Measurements from ENCODE around the gene CRTAP. TPM values are rescaled to one million over a fixed set of nuclear protein-coding genes. Genes with fewer than 3 reads are reported as not detected.
"Not testable (repeated sequence)": the region's sequence is repeated elsewhere in the genome, so short reads cannot be mapped to it uniquely, and the experiment has no call there.

CRTAP gene
- total RNA-seq, 1 donor from 2014 or later, result 155 TPM

- peak; percentile 58 for DNase-seq (ENCODE audit: low read depth)
Measured at GRCh38 chr3:33173103-33173502, 59.3 kb downstream of the CRTAP start.

DNA sequence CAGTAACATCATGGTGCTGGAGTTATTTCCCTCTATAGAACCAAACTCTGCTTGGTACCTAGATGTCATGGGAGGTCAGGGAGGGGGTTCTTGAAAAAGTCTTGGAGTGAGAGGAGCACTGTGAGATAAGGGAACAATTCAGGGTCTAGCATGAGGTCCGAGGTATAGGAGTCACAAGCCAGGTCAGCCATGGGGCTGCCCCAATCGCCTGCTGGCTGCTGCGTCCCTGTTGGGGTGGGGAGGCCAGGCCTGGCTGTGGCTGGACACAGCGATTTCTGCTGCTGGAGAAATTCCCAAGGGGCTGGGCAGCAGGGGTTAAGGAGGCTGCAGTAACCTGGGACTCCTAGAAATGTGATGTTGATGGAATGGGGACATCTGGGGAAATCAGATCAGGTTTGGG lies 59.9 kb downstream of the CRTAP start:
- DNase-seq (ENCODE audit: low read depth), result no peak

GRCh38 chr3:33174095-33174494 lies 60.3 kb downstream of the CRTAP start:
- DNase-seq (ENCODE audit: low read depth), result no peak

DNA sequence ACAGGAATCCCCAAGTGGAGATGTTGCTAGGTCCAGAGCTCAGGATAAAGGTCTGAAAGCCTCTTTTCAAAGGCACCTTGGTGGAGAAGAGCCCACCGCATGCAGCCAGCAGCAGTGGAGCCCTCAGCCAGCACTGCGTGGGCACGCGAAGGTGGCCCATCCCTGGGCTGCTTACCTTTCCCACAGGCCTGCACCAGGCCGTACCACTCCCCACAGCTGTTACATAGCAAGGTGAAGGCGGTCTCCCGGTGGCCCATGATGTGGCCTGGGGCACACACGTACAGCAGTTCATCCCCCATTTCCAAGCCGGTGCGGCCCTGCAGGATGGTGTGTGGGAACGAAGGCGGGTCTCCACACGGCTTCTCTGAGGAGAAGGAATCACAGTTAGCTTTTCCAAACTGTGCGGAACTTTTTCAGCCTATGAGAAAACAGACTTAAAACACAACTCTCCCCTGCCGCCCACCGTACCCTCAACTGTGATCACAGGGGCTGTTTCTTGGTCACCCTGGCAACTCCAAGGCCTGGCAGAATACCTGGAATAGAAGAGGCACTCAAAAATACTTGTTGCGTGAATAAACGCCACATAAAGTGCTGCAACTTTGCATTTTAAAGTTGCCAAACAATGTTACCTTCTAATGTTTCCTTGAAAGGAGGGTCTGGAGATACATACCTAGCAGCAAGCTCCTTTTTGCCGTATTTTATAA lies 61.0 kb downstream of the CRTAP start:
- DNase-seq (ENCODE audit: low read depth), result no peak

DNA sequence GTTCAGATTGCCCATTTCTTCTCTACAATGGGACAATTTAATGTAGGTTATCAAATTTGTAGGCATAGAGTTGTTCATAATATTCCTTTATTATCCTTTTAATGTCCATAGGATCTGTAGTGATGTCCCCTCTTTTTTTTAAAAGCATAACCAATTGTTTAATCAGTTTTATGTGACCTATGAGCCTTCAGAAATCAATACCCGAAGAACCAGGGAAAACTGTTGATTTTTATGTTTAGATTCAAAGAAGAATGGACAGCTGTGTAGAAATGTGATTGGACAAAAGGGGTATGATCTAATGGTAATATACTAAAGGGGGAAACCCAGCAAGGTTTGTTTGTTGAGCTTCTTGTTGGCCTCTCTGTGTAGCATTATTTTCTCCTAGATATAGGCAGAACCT lies 65.3 kb downstream of the CRTAP start:
- DNase-seq (ENCODE audit: low read depth), result no peak

DNA sequence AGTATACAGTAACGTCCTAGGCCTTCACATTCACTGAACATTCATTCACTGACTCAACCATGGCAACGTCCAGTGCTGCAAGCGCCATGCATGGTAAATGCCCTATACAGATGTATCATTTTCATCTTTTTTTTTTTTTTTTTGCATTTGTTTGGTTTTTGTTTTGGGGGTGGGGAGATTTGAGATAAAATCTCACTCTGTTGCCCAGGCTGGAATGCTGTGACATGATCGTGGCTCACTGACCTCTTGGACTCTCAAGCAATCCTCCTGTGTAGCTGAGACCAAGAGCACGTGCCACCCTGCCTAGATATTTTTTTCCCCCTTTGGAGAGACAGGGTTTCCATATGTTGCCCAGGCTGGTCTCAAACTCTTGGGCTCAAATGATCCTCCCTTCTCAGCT lies 67.4 kb downstream of the CRTAP start:
- no peak for DNase-seq (ENCODE audit: low read depth)

- DNase-seq (ENCODE audit: low read depth), result not testable (repeated sequence)
Measured at GRCh38 chr3:33181641-33182040, 67.8 kb downstream of the CRTAP start.

DNA sequence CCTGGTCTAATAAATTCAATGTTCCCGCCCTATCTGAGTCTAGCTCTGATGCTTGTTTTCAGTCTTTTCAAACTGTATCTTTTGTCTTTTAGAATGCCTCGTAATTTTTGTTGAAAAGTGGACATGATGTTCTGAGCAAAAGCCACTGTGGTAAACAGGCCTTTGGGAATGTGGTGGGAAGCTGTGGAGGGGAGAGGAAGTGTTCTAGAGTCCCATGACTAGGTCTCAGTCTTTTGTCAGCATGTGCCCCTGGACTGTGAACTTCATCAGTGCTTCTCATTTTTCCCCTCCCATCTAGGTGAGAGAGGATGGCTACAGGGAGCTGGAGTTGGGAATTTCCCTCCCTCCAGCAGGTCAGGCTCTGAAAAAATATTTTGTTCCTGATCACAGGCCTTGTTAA lies 71.0 kb downstream of the CRTAP start:
- DNase-seq (ENCODE audit: low read depth), result peak; percentile 41

DNA sequence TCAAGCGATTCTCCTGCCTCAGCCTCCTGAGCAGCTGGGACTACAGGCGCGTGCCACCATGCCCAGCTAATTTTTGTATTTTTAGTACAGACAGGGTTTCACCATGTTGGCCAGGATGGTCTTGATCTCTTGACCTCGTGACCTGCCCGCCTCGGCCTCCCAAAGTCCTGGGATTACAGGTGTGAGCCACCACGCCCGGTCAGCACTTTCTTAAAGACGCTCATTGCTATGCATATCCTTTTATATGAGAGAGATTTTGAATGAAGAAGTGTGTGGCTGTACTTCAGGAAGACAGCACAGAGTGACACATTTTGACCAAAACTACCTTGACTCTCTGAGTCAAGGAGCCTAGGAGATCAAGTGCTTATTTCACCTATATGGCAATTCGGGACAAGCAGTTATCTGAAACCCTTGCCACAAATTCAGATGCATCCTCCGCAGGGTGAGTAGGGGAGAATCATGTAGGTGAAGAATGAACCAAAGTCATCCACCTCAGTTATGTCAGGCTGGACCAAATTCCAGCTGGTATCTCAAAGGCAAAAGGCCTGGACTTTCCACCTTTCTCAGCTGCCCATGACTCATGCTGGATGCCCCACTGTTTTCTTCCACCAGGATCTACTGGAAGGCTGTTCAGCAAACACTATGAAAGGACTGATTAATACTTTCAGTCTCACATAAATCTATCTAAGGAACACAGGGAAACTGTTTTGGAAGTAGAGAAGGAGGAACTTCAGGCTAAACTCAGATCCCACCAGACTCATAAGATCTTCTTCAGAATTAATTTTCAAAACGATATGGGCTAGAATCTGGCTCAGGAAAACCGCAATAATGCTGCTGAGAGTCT lies 72.9 kb downstream of the CRTAP start:
- DNase-seq (ENCODE audit: low read depth), result peak; percentile 60

- DNase-seq (ENCODE audit: low read depth), result no peak
Measured at GRCh38 chr3:33187368-33187634, 73.5 kb downstream of the CRTAP start.

DNA sequence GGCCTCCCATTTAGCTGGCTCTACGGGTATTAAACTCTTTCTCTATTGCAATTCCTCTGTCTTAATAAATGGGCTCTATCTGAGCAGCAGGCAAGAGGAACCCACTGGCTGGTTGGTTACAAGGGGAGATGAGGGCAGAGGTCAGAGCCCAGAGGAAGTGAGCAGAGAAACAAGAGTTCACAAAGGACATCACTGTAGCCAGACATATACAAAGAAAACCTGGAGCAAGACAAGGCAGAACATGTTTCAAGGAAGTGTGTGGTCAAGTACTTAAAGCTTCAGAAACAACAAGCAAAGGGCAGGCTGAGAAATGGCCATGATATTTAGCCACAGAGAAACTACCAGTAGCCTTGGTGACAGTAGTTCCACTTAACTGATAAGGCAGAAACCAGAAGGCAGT lies 80.5 kb downstream of the CRTAP start:
- no peak for DNase-seq (ENCODE audit: low read depth)

DNA sequence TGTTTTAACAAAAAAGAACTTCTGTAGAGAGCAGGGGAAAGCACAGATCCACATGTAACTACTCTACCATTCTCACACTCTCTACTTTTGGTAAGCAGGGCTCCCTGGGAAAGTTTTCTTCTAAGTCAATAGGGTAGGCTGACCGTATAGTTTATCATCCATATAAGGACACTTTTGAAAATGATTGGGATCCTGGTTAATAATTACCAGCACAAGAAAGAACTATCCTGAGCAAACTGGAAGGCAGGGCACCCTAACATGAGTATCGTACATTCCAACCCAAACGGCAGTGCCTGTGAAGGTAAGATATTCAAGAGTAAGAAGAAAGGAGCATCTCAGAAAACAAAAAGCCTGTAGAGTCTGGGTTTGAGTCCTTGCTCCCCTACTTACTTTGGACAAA lies 82.7 kb downstream of the CRTAP start:
- no peak for DNase-seq (ENCODE audit: low read depth)

Other genes starting within 250 kb of the CRTAP start
- gene CCR4, start 162.4 kb upstream of the CRTAP start, total RNA-seq, result not detected in 2 replicates
- 83.2 and 89.8 TPM in 2 replicates for gene GLB1, start 16.9 kb upstream of the CRTAP start, total RNA-seq
- gene TMPPE, start 16.9 kb upstream of the CRTAP start, total RNA-seq, result 3.5 and 4.7 TPM in 2 replicates
- 8.9 and 10.1 TPM in 2 replicates for gene SUSD5, start 104.8 kb downstream of the CRTAP start, total RNA-seq
- gene FBXL2, start 163.4 kb downstream of the CRTAP start, total RNA-seq, result 14.0 and 19.9 TPM in 2 replicates